ENCODE measurements around the gene PKD1L1. TPM values are rescaled to one million over a fixed set of nuclear protein-coding genes. Genes with fewer than 3 reads are reported as not detected.

PKD1L1 gene
- polyA plus RNA-seq, 2 of the 4 experiments (the other 2 are of a cell fraction): 0.21 TPM

- no peak for DNase-seq (ENCODE audit: low read depth in 1 of 2, low spot score in 1 of 2)
- no peak overlapping the region for H3K4me2 ChIP-seq
- H3K27ac ChIP-seq: peak overlapping the region in 1 of 2 experiments; percentile 51; a peak in 3 of 6 replicates
- no peak for FAIRE-seq
- TF ChIP-seq MYC (IDR thresholded peaks at IDR 0.05; ENCODE audit: borderline replicate concordance, low read length): no peak
- TF ChIP-seq TP53 (CRISPR knock-in tag; IDR thresholded peaks at IDR 0.05): no peak
- TF ChIP-seq, protein P1, sequence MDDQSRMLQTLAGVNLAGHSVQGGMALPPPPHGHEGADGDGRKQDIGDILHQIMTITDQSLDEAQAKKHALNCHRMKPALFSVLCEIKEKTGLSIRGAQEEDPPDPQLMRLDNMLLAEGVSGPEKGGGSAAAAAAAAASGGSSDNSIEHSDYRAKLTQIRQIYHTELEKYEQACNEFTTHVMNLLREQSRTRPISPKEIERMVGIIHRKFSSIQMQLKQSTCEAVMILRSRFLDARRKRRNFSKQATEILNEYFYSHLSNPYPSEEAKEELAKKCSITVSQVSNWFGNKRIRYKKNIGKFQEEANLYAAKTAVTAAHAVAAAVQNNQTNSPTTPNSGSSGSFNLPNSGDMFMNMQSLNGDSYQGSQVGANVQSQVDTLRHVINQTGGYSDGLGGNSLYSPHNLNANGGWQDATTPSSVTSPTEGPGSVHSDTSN (IDR thresholded peaks at IDR 0.05): no peak
- no peak for TF ChIP-seq CBX2 (IDR thresholded peaks at IDR 0.05; ENCODE audit: borderline replicate concordance, low read depth)
- TF ChIP-seq JUNB (IDR thresholded peaks at IDR 0.05): no peak
- TF ChIP-seq POLR2A (IDR thresholded peaks at IDR 0.05; ENCODE audit: low read length): no peak
- TF ChIP-seq HES2 (IDR thresholded peaks at IDR 0.05): no peak
- no peak for TF ChIP-seq CBX8 (IDR thresholded peaks at IDR 0.05)
- no peak for TF ChIP-seq NR3C1 (IDR thresholded peaks at IDR 0.05)
- TF ChIP-seq RNF2 (IDR thresholded peaks at IDR 0.05; ENCODE audit: borderline replicate concordance, low read depth): no peak
- no peak for TF ChIP-seq ZFP36 (IDR thresholded peaks at IDR 0.05; ENCODE audit: borderline replicate concordance, partially characterized antibody)
- TF ChIP-seq EHMT2 (IDR thresholded peaks at IDR 0.05; ENCODE audit: low read depth): no peak
- no peak for TF ChIP-seq RAD21 (conservative IDR thresholded peaks at IDR 0.05 in 1 of 2, IDR thresholded peaks at IDR 0.05 in 1 of 2)
- TF ChIP-seq NPAS2 (CRISPR knock-in tag; IDR thresholded peaks at IDR 0.05; ENCODE audit: borderline replicate concordance): no peak
- TF ChIP-seq RCOR1 (IDR thresholded peaks at IDR 0.05; ENCODE audit: low read depth, low read length): no peak
- TF ChIP-seq HOXA7 (CRISPR knock-in tag; IDR thresholded peaks at IDR 0.05): no peak
- TF ChIP-seq, protein P2, sequence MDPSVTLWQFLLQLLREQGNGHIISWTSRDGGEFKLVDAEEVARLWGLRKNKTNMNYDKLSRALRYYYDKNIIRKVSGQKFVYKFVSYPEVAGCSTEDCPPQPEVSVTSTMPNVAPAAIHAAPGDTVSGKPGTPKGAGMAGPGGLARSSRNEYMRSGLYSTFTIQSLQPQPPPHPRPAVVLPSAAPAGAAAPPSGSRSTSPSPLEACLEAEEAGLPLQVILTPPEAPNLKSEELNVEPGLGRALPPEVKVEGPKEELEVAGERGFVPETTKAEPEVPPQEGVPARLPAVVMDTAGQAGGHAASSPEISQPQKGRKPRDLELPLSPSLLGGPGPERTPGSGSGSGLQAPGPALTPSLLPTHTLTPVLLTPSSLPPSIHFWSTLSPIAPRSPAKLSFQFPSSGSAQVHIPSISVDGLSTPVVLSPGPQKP (IDR thresholded peaks at IDR 0.05; ENCODE audit: low read depth, low read length): no peak
- no peak for TF ChIP-seq SREBF2 (IDR thresholded peaks at IDR 0.05)
- no peak for TF ChIP-seq CHD4 (IDR thresholded peaks at IDR 0.05; ENCODE audit: borderline replicate concordance)
- peaks cover 17% of the 10 kb centered on the region for H3K4me1 ChIP-seq
- ChIA-PET POLR2A (no interaction called here), CTCF (interaction anchor here (1.0 to 1.1 kb wide), 2 partner anchors 12 to 19 kb away, joined by 3 read pairs; no protein-coding TSS in a partner anchor)
- H3K9me3 ChIP-seq: no peaks in the 10 kb centered on the region
- H3K4me3 ChIP-seq: no peak overlapping the region
- ATAC-seq: no peak
- 78% methylated on average over 6 of the region's 6 CpGs for WGBS (ENCODE audit: missing lambda C conversion rate)
These were observed 148.7 kb downstream of the PKD1L1 start for GRCh38 chr7:47799524-47799923.

DNA sequence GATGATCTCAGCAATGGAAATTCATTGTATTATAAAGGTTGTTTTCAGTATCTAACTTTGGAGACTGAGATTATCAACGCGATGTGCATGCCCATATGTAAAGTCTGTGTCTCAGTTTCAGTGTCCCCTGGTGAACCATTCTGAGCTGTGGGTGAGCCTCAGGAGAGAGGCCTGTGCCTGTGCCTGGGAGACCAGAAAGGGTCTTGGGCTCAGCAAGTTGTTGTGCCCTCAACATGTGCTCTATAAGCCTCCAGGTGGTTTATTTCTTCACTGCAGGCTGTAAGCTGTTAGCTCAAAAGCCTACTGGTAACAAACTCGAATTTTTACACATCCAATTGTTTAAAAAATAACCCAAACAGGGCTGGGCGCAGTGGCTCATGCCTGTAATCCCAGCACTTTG lies 151.9 kb downstream of the PKD1L1 start:
- Histone ChIP-seq H3K27ac (peak overlapping the region; percentile 32 to 68; a peak in 5 of 6 replicates), H3K9me3 (peaks cover 5% of the 10 kb centered on the region; the same call in 1 of the 3 replicates), H3K4me1 (peaks cover 12% of the 10 kb centered on the region; the same call in 2 of the 3 replicates), H3K4me2 (no peak overlapping the region), H3K4me3 (no peak overlapping the region)
- CTCF ChIA-PET: interaction anchor here (1.3 to 1.5 kb wide), 3 partner anchors 9 to 22 kb away, joined by 3 to 6 read pairs (median 6); no protein-coding TSS in a partner anchor
- POLR2A ChIA-PET: interaction anchor here (0.6 kb wide), 1 partner anchor 225 kb away, joined by 6 read pairs; no protein-coding TSS in a partner anchor
- FAIRE-seq (no peak), ATAC-seq (peak; percentile 54 to 59; a peak in 4 of 6 replicates), DNase-seq (ENCODE audit: low read depth in 1 of 2, low spot score in 1 of 2) (no peak)
- WGBS (ENCODE audit: missing lambda C conversion rate): 76% methylated on average over 4 of the region's 4 CpGs
- TF ChIP-seq ESRRA (IDR thresholded peaks at IDR 0.05; ENCODE audit: borderline replicate concordance, low read length): no peak
- TF ChIP-seq, protein P3, sequence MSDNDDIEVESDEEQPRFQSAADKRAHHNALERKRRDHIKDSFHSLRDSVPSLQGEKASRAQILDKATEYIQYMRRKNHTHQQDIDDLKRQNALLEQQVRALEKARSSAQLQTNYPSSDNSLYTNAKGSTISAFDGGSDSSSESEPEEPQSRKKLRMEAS (IDR thresholded peaks at IDR 0.05): 0 out of 2 replicates have a peak, but pooled peaks have one; percentile 19

GRCh38 chr7:47795631-47796030 lies 152.6 kb downstream of the PKD1L1 start:
- DNase-seq (ENCODE audit: low read depth in 1 of 2, low spot score in 1 of 2): no peak
- TF ChIP-seq ZNF302 (CRISPR knock-in tag; IDR thresholded peaks at IDR 0.05): no peak
- TF ChIP-seq, protein P3 (IDR thresholded peaks at IDR 0.05): no peak
- TF ChIP-seq KDM5A (IDR thresholded peaks at IDR 0.05): no peak
- no peak for TF ChIP-seq HOXB13 (CRISPR knock-in tag; IDR thresholded peaks at IDR 0.05; ENCODE audit: low read depth)
- no peak for TF ChIP-seq TFCP2L1 (CRISPR knock-in tag; IDR thresholded peaks at IDR 0.05)
- no peak for TF ChIP-seq JUN (IDR thresholded peaks at IDR 0.05)
- no peak for TF ChIP-seq CHD2 (IDR thresholded peaks at IDR 0.05; ENCODE audit: low read length, partially characterized antibody)
- no peak for TF ChIP-seq PHF8 (IDR thresholded peaks at IDR 0.05; ENCODE audit: borderline replicate concordance, low read depth)
- no peak for TF ChIP-seq EHMT2 (IDR thresholded peaks at IDR 0.05; ENCODE audit: low read depth)
- TF ChIP-seq, protein P1 (IDR thresholded peaks at IDR 0.05): no peak
- no peak for TF ChIP-seq SREBF2 (IDR thresholded peaks at IDR 0.05)
- no peak for TF ChIP-seq ESRRA (IDR thresholded peaks at IDR 0.05; ENCODE audit: borderline replicate concordance, low read length)
- TF ChIP-seq HOXB5 (CRISPR knock-in tag; IDR thresholded peaks at IDR 0.05): no peak
- TF ChIP-seq CEBPB (IDR thresholded peaks at IDR 0.05): no peak
- no peak for TF ChIP-seq RARB (CRISPR knock-in tag; IDR thresholded peaks at IDR 0.05)
- H3K27ac ChIP-seq: peak overlapping the region; percentile 32 to 68; a peak in 4 of 6 replicates
- H3K4me1 ChIP-seq: peaks cover 12% of the 10 kb centered on the region; the same call in 2 of the 3 replicates
- WGBS (ENCODE audit: missing lambda C conversion rate): 77% methylated on average over 2 of the region's 2 CpGs
- ChIA-PET POLR2A (no interaction called here), CTCF (interaction anchor here (1.3 to 1.5 kb wide), 3 partner anchors 9 to 23 kb away, joined by 3 to 6 read pairs (median 6); no protein-coding TSS in a partner anchor)
- no peak overlapping the region for H3K4me2 ChIP-seq
- peaks cover 5% of the 10 kb centered on the region; the same call in 1 of the 3 replicates for H3K9me3 ChIP-seq
- no peak overlapping the region for H3K4me3 ChIP-seq
- peak in 1 of 2 experiments; percentile 35; a peak in 2 of 6 replicates for ATAC-seq
- FAIRE-seq: no peak
